NK-92 (cell line): ENCODE data around the gene FGFR4.

Experiments used
- DNase-seq: peaks from one replicate; lab custom pipeline; 2025; ENCODE audit not compliant: unreplicated experiment; lab: John Stamatoyannopoulos, UW

The FGFR4 gene

GRCh38 chr5:177084175-177084574, 2.5 kb upstream of the FGFR4 start:
- no peak for DNase-seq

GRCh38 chr5:177085985-177086653, 596 bp upstream of the FGFR4 start:
- no peak for DNase-seq

- no peak for DNase-seq
These were observed 787 bp downstream of the FGFR4 start for GRCh38 chr5:177087398-177088005.

- no peak for DNase-seq
These were observed 2.4 kb downstream of the FGFR4 start for GRCh38 chr5:177089127-177089526.

- no peak for DNase-seq
These were observed 3.3 kb downstream of the FGFR4 start for GRCh38 chr5:177089825-177090641.

GRCh38 chr5:177090813-177091212, 4.1 kb downstream of the FGFR4 start:
- DNase-seq: no peak

- no peak for DNase-seq
These were observed 4.5 kb downstream of the FGFR4 start for GRCh38 chr5:177091232-177091631.

GRCh38 chr5:177092178-177093081, 5.7 kb downstream of the FGFR4 start:
- DNase-seq: no peak

GRCh38 chr5:177093082-177093712, 6.5 kb downstream of the FGFR4 start:
- DNase-seq: no peak

- no peak for DNase-seq
These were observed 7.1 kb downstream of the FGFR4 start for GRCh38 chr5:177093803-177094202.

GRCh38 chr5:177094224-177095087, 7.7 kb downstream of the FGFR4 start:
- no peak for DNase-seq

- no peak for DNase-seq
These were observed 8.5 kb downstream of the FGFR4 start for GRCh38 chr5:177095088-177095669.

- DNase-seq: no peak
These were observed 9.7 kb downstream of the FGFR4 start for GRCh38 chr5:177096162-177097015.

- DNase-seq: no peak
These were observed 10.6 kb downstream of the FGFR4 start for GRCh38 chr5:177097016-177097985.

GRCh38 chr5:177098120-177098469, 11.4 kb downstream of the FGFR4 start:
- DNase-seq: no peak

- DNase-seq: no peak
These were observed 11.9 kb downstream of the FGFR4 start for GRCh38 chr5:177098470-177099141.
